Activated gamma-delta T cell treated with Interleukin-2 at 50 U/mL for 16 hours (primary cell): ENCODE data around the gene CFAP68.
"Not testable (repeated sequence)": the region's sequence is repeated elsewhere in the genome, so short reads cannot be mapped to it uniquely, and the experiment has no call there.

Experiments
- DNase-seq: peaks from one replicate; pipeline ENCODE4 v3.0.0-alpha.2; 2020

The CFAP68 gene

DNA sequence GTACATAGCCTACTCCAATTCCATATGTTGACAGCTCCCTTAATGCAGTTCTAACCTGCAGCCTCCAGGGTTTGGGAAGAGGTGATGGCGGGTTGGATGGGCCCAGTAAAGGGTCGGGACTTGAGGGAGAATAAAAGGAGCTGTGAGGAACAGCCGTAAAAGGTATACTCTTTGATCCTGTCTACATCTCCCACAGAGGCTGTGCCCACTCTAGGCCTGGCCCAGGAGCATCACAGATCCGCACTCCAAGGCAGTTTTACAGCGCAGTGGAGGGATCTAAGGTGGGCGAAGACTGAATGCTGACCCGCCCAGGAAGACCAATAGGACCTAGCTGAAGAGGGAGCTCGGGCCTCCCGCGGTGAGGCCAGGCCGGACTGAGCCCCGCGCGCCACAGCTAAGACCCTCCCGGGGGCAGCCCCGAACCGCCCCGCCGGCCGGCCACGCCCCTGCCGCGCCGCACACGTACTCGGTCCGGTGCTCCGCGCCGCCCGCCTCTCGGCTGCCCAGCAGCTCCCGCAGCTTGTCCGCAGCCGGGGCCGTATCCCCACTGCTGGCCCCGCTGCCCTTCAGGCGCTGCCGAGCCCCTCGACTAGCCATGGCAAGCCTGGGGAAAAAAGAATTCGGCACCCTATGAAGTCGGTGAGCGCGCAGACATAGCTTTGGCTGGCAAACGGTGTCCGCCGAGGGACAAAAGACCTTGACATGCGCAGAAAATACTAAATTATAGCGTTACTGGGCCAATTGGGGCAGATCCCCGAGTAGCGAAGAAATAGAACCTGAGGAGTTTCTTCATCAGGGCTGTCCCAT is 8.3 kb upstream of the CFAP68 start, which contains the start of gene ALG9:
ALG9 (minus strand) TSS at position 696 of the 807 bp plus-strand sequence; CDS start at position 597, 99 bp downstream.
- peak; percentile 93 for DNase-seq

- no peak for DNase-seq
These were observed 7.6 kb upstream of the CFAP68 start for GRCh38 chr11:111871693-111872161.

DNA sequence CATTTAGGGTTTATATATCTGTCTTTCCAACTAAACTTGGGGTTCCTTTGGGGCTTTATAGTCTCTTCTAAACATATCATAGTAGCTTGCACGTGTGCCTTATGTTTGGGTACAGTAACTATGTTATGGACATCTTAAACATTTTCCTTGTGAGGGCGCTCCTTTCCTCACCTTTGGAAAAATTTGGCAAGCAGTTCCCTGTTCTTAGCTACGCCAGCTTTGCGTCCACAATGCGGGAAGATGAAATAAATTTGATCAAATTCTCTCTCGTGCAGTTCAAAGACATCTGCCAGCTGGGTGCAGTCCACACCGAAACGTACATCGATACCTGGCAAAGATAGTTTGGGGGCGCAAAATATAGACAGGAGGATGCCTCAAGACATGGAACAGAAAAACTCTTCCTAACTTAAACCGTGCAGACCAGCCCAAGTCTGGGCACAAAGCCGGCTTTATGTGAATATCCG is 924 bp upstream of the CFAP68 start:
- no peak for DNase-seq

- DNase-seq: no peak
These were observed 258 bp downstream of the CFAP68 start for GRCh38 chr11:111879637-111879960.

- no peak for DNase-seq
These were observed 2.9 kb downstream of the CFAP68 start for GRCh38 chr11:111882202-111882601.

DNA sequence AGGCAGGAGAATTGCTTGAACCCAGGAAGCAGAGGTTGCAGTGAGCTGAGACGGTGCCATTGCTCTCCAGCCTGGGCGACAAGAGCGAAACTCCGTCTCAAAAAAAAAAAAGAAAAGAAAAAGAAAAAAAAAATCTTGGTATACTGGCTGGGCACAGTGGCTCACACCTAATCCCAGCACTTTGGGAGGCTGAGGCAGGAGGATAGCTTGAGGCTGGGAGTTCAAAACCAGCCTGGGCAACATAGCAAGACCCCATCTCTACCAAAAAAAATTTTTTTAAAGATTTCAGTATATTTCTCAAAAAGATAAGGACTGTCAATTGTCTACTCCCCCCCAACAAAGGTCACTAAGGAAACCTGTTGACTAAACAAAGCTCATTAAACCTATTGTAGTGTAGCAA is 5.7 kb downstream of the CFAP68 start:
- not testable (repeated sequence) for DNase-seq

GRCh38 chr11:111886032-111886431 is 6.7 kb downstream of the CFAP68 start:
- DNase-seq: no peak

GRCh38 chr11:111886844-111887243 is 7.5 kb downstream of the CFAP68 start:
- no peak for DNase-seq

DNA sequence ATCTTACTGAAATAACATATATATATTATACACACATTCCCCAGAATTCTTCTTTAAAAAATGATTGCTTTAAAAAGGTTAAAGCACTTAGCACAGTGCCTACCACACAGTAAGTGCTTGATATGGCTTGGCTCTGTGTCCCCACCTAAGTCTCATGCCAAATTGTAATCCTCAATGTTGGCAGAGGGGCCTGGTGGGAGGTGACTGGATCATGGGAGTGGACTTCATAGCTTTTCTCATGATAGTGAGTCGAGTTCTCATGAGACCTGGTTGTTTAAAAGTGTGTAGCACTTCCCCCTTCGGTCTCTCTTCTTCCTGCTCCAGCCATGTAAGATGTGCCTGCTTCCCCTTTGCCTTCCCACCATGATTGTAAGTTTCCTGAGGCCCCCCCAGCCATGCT is 26.1 kb downstream of the CFAP68 start:
- DNase-seq: no peak

DNA sequence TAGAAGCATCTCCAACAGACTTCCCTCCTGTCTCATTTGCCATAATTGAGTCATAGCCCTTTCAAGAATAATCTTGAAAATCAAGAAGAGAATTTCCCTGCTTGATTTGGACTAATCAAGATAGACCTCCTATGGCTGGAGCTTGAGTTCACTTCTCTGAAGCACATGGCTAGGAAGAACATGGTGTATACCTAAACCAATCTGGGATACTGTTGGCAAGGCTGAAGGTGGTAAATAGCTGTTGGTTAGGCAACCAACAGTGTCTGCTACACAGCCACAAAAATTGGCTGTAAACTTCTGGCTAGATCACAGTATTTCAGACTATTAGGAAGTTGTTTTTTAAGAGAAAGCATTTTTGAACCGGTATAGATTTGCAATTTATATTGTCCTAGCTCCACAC is 27.3 kb downstream of the CFAP68 start:
- no peak for DNase-seq

- DNase-seq: no peak
These were observed 29.4 kb downstream of the CFAP68 start for GRCh38 chr11:111908639-111909305.

GRCh38 chr11:111909378-111909777 is 30.0 kb downstream of the CFAP68 start:
- DNase-seq: no peak

- no peak for DNase-seq
These were observed 31.6 kb downstream of the CFAP68 start for GRCh38 chr11:111910676-111911562.

- DNase-seq: no peak
These were observed 32.4 kb downstream of the CFAP68 start, which contains the start of gene CRYAB for GRCh38 chr11:111911563-111912401. Gene CRYAB, minus strand, starts transcription at chr11:111911770. Its CDS starts 46 bp downstream, at chr11:111911724.

DNA sequence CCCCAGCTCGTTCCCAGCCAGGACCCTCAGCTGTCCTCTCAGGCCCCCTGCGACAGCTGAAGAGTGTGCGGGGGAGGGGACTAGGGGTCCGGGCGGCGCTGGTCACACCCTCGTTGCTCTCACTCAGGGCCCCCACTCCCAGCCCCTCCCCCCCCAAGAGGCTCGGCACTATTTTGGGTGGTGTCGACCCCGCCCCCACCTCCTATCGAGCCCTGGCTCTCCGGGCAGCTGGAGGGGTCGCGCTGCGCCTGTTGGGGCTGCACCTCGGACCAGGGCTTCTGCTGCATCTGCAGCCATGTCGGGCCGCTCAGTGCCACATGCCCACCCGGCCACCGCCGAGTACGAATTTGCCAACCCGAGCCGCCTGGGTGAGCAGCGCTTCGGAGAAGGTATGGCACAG is 33.2 kb downstream of the CFAP68 start, which contains the start of gene HSPB2:
HSPB2 (plus strand) TSS at position 200 of the 400 bp plus-strand sequence; CDS start at position 296, 96 bp downstream.
- no peak for DNase-seq

DNA sequence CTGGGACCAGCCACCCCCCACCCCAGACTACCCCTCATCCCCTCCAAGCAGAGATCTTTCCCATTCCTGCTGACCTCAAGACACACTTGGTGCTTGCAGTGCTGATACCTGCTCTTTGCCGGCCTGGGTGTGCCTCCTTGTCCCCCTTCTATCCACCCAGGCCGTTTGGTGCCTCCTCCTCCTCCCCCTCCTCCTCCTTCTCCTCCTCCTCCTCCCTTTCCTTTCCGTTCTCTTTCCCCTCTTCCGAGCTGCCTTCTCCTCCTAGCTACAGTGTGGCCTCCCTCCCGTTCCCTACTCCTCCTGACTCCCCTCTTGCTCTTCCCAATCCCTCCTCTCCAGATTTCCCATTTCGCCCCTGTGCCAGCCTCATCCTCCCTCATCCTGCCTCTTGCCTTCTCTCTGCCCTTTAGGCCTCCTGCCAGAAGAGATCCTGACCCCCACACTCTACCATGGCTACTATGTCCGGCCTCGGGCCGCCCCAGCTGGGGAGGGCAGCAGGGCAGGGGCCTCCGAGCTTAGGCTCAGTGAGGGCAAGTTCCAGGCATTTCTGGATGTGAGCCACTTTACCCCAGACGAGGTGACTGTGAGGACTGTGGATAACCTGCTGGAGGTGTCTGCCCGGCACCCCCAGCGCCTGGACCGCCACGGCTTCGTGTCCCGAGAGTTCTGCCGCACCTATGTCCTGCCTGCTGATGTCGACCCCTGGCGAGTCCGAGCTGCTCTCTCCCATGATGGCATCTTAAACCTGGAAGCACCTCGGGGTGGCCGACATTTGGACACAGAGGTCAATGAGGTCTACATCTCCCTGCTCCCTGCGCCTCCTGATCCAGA is 33.9 kb downstream of the CFAP68 start:
- no peak for DNase-seq

DNA sequence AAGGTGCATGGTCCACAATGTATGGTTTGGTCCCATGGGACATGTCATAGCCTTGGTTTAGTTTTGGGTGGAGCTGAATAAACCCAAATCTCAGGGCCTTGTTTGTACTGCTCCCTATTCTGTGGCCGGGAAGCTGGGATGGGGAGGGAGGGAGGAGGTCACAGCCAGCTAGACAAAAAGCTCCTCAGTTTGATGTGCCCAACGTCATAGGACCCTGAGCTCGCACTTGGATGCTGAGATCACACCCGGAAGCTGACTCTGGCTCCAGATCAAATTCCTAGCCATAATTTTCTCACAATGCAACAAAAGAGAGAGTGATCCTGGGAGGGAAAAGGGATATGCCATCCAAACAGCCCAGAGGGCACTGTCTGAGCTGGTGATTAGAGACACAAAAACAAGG is 34.7 kb downstream of the CFAP68 start:
- no peak for DNase-seq

DNA sequence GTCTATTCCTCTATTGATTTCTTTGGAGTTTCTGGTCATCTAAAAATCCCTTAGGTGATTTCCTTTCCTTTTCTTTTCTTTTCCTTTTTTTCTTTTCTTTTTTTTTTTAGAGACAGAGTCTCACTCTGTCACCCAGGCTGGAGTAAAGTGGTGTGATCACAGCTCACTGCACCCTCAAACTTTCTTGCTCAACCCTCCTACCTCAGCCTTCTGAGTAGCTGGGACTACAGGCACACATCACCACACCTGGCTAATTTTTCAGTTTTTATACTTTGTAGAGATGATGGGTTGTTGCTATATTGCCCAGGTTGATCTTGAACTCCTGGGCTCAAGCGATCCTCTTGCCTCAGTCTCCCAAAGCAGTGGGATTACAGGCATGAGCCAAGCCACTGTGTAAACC is 37.4 kb downstream of the CFAP68 start:
- no peak for DNase-seq

DNA sequence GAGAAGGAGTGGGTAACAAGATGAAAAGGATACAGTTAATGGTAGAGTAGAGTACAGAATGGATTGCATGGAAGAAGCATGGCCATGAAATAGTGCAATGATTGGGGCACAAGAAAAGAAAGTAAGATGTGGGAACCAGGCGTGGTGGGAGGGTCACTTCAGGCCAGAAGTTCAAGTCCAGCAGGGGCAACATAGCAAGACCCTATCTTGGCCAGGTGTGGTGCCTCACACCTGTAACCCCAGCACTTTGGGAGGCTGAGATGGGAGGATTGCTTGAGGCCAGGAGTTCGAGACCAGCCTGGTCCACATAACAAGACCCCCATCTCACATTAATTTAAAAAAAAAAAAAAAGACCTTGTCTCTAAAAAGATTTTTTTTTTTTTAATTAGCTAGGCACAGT is 38.0 kb downstream of the CFAP68 start:
- no peak for DNase-seq

- no peak for DNase-seq
These were observed 38.4 kb downstream of the CFAP68 start for GRCh38 chr11:111917788-111918187.
